Measurements from ENCODE around the gene CLCA1. TPM values are rescaled to one million over a fixed set of nuclear protein-coding genes. Genes with fewer than 3 reads are reported as not detected.

CLCA1 gene
- total RNA-seq, 1 experiment from 2014 or later, result not detected

DNA sequence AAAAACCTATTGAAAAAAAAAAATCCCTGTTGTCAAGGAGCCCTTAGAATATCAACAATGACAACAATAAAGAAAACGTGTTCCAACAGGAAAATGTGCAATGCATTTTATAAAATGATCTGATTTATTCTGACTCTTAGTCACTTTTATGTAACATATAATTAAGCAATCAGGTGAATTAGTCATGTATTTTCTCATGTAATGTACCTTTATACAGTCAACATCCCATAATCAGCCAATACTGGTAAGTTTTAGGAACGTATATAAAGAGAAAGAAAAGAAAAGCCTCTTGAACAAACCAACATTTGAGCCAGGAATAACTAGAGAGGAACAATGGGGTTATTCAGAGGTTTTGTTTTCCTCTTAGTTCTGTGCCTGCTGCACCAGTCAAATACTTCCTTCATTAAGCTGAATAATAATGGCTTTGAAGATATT is 78.1 kb downstream of the CLCA1 start, which contains the start of gene CLCA4:
Gene CLCA4, plus strand, starts transcription at position 292 of the 435 bp plus-strand sequence. Its CDS starts 42 bp downstream, at position 334.
- H3K27me3 Mint-ChIP-seq (ENCODE audit: low read depth), result no peaks in the 10 kb centered on the region
- H4K5ac ChIP-seq (ENCODE audit: insufficient read length, low read depth, low read length), result no peak within 1 kb of the TSS
- H3K27ac ChIP-seq (ENCODE audit: insufficient read length, low read depth, low read length), result no peak within 1 kb of the TSS
- H4K8ac ChIP-seq (replicated peaks; ENCODE audit: insufficient read length, low read depth, low read length), result no peak within 1 kb of the TSS
- no peaks in the 10 kb centered on the region for H3K79me2 ChIP-seq (ENCODE audit: insufficient read depth, low read length)
- no peak within 1 kb of the TSS for H3K27ac Mint-ChIP-seq
- no peak within 1 kb of the TSS for H3T11ph ChIP-seq (ENCODE audit: low read length)
- H3K18ac ChIP-seq (ENCODE audit: insufficient read length, low read depth, low read length), result no peak within 1 kb of the TSS
- no peak within 1 kb of the TSS for H4K91ac ChIP-seq (ENCODE audit: insufficient read length, low read depth, low read length)
- H3K23me2 ChIP-seq (ENCODE audit: insufficient read length, low read depth, low read length, poor library complexity, severe bottlenecking), result no peaks in the 10 kb centered on the region
- H4K20me1 ChIP-seq (ENCODE audit: control insufficient read depth, insufficient read depth, insufficient read length), result no peaks in the 10 kb centered on the region
- no peak within 1 kb of the TSS for H2BK15ac ChIP-seq (ENCODE audit: low read depth, low read length)
- H2BK5ac ChIP-seq (ENCODE audit: insufficient read length, low read length), result no peak within 1 kb of the TSS
- H3K4me2 ChIP-seq (ENCODE audit: insufficient read depth, insufficient read length, low read length), result no peak within 1 kb of the TSS
- H3K4me3 Mint-ChIP-seq, result no peak within 1 kb of the TSS
- no peak within 1 kb of the TSS for H2BK12ac ChIP-seq (ENCODE audit: insufficient read length, low read depth, low read length)
- H3K4me1 ChIP-seq (ENCODE audit: insufficient read depth, low read length), result no peaks in the 10 kb centered on the region
- no peak within 1 kb of the TSS for H3K4ac ChIP-seq (ENCODE audit: low read depth, low read length)
- H3K9ac ChIP-seq (ENCODE audit: extremely low read depth, insufficient read length, low read length), result no peak within 1 kb of the TSS
- H3K79me1 ChIP-seq (ENCODE audit: insufficient read depth, low read depth, low read length, poor library complexity, severe bottlenecking), result no peaks in the 10 kb centered on the region
- H2BK120ac ChIP-seq (ENCODE audit: low read depth, low read length, poor library complexity, severe bottlenecking), result no peak within 1 kb of the TSS
- DNase-seq, result no peak
- H2AK5ac ChIP-seq (ENCODE audit: insufficient read length, low read length), result no peak within 1 kb of the TSS
- no peak within 1 kb of the TSS for H3K56ac ChIP-seq (ENCODE audit: insufficient read length, low read depth, low read length)
- H3K9me3 ChIP-seq (ENCODE audit: control insufficient read depth, low read depth, low read length), result no peaks in the 10 kb centered on the region
- H2AFZ ChIP-seq (ENCODE audit: low read length), result no peak within 1 kb of the TSS
- no peaks in the 10 kb centered on the region for H3K27me3 ChIP-seq (ENCODE audit: insufficient read depth, low read length)
- H3K14ac ChIP-seq (ENCODE audit: insufficient read depth, low read length), result no peak within 1 kb of the TSS
- no peaks in the 10 kb centered on the region; a peak in 1 of 7 replicates for H3K36me3 Mint-ChIP-seq (ENCODE audit: insufficient read depth in 1 of 3, low read depth in 3 of 3)
- WGBS (ENCODE audit: extremely low coverage, insufficient read length, low lambda C conversion rate), result no CpG with 5 or more reads among the region's 2 CpGs
- H3K23ac ChIP-seq (ENCODE audit: insufficient read length, low read depth, low read length), result no peak within 1 kb of the TSS
- peaks cover 14 to 16% of the 10 kb centered on the region in 2 experiments for H3K4me1 Mint-ChIP-seq
- peaks cover 0 to 6% of the 10 kb centered on the region in 2 experiments; a peak in 2 of 5 replicates for H3K9me3 Mint-ChIP-seq
- no peak within 1 kb of the TSS for H2BK20ac ChIP-seq (ENCODE audit: low read depth, low read length, poor library complexity, severe bottlenecking)
- no peak for TF ChIP-seq CTCF (conservative IDR thresholded peaks at IDR 0.05)

All from H9 (cell line).